K562 (cell line): ENCODE results near the gene RNLS. TPM values are rescaled to one million over a fixed set of nuclear protein-coding genes. Genes with fewer than 3 reads are reported as not detected.

Source experiments
- ATAC-seq: fragments of 200-7000 bp; cut with Tn5 transposase; 3 replicates; pipeline ENCODE4 v1.9.1; 2020; ENCODE audit warnings: moderate library complexity
- BruUV-seq: library from RNA; stranded (reverse); fragments of 400-500 nt; replicated peaks from 2 replicates; lab custom pipeline; 2021; lab: Mats Ljungman, UMichigan
- CTCF ChIA-PET: fragments of 300-600 bp; formaldehyde crosslinking; extraction: SDS; loops from one replicate; lab custom pipeline; 2021; ENCODE audit warnings: low intra/inter-chr PET ratio; lab: Yijun Ruan, JAX
- POLR2A ChIA-PET: fragments of 300-600, 350-650 bp; sonication (Branson Sonifier 250); formaldehyde crosslinking; extraction: SDS; loops from one replicate; lab custom pipeline; 2021; ENCODE audit warnings: antibody characterized with exemption, inconsistent platforms; lab: Yijun Ruan, JAX
- DNase-seq, 4 experiments: peaks; one replicate each; pipeline versions ENCODE4 v3.0.0 to v3.0.0-alpha.2; 2011 to 2018; ENCODE audit warnings: low spot score in 3 of 4, mixed read lengths in 3 of 4; ENCODE audit errors: extremely low read depth in 1 of 4
- FAIRE-seq: peaks from 2 replicates; lab custom pipeline; 2011; peaks lifted over from hg19 to GRCh38; lab: Jason Lieb, UNC
- H2AFZ ChIP-seq: 2 replicates; pipeline ENCODE4 v1.6.0; 2011; ENCODE audit warnings: low read depth, low read length, control low read depth, inconsistent platforms
- H3K27ac ChIP-seq: fragments of 200-600 bp; 3 replicates; pipeline ENCODE4 v1.8.0; 2011; ENCODE audit warnings: low read depth, mild to moderate bottlenecking, control low read depth, inconsistent platforms, low read length, moderate library complexity, mixed read lengths; ENCODE audit errors: extremely low read depth
- H3K27me3 ChIP-seq, 2 experiments: fragments of 300-600 bp in 1 of 2; 2 replicates in 1 of 2; 3 replicates in 1 of 2; pipeline versions ENCODE4 v1.6.0 to v1.8.0; 2011; ENCODE audit warnings: inconsistent platforms in 2 of 2, low read length in 2 of 2, mild to moderate bottlenecking in 1 of 2, mixed read lengths in 1 of 2, moderate library complexity in 1 of 2; ENCODE audit not compliant: control insufficient read depth in 2 of 2, insufficient read depth in 2 of 2
- H3K36me3 ChIP-seq: fragments of 300-600 bp; 3 replicates; pipeline ENCODE4 v1.8.0; 2011; ENCODE audit warnings: mild to moderate bottlenecking, low read length, inconsistent platforms; ENCODE audit not compliant: control insufficient read depth, insufficient read depth
- H3K4me1 ChIP-seq, 2 experiments: fragments of 200-600 bp in 1 of 2; replicated peaks in 1 of 2; 2 replicates in 1 of 2; 3 replicates in 1 of 2; pipeline versions ENCODE4 v1.5.1 to v1.8.0; 2011; ENCODE audit warnings: inconsistent platforms in 2 of 2, low read length in 2 of 2, mild to moderate bottlenecking in 1 of 2, mixed read lengths in 1 of 2, moderate library complexity in 1 of 2; ENCODE audit not compliant: control insufficient read depth in 2 of 2, insufficient read depth in 2 of 2
- H3K4me2 ChIP-seq: 2 replicates; pipeline ENCODE4 v1.6.1; 2011; ENCODE audit warnings: low read length, control low read depth, inconsistent platforms, mixed read lengths; ENCODE audit not compliant: insufficient read depth
- H3K4me3 ChIP-seq: fragments of 200-600 bp; sonication (generic), shearing (Covaris generic); 2 replicates; pipeline ENCODE4 v1.5.1; 2016; ENCODE audit warnings: control low read depth, inconsistent platforms
- H3K79me2 ChIP-seq: fragments of 200-600 bp; 3 replicates; pipeline ENCODE4 v1.8.0; 2011; ENCODE audit warnings: low read length, inconsistent platforms; ENCODE audit not compliant: control insufficient read depth, insufficient read depth
- H3K9ac ChIP-seq, 2 experiments: 2 replicates each; pipeline versions ENCODE4 v1.6.0 to v1.6.1; 2011; ENCODE audit warnings: low read depth in 2 of 2, low read length in 2 of 2, control low read depth in 1 of 2, inconsistent platforms in 1 of 2, mild to moderate bottlenecking in 1 of 2, mixed read lengths in 1 of 2; ENCODE audit not compliant: insufficient read depth in 1 of 2
- H3K9me1 ChIP-seq: one replicate; pipeline ENCODE4 v1.6.0; 2011; ENCODE audit warnings: inconsistent platforms, mild to moderate bottlenecking, low read length, moderate library complexity; ENCODE audit not compliant: control insufficient read depth, insufficient read depth
- H3K9me3 ChIP-seq: replicated peaks from 2 replicates; pipeline ENCODE4 v1.5.1; 2011; ENCODE audit warnings: low read depth, low read length, inconsistent platforms; ENCODE audit not compliant: control insufficient read depth, insufficient read depth
- H4K20me1 ChIP-seq: replicated peaks from 2 replicates; pipeline ENCODE4 v1.6.1; 2011; ENCODE audit warnings: low read length, inconsistent platforms, mixed read lengths; ENCODE audit not compliant: control insufficient read depth, insufficient read depth
- DMBX1 ChIP-seq: fragments of 250-450 bp; sonication (Bioruptor Pico); IDR thresholded peaks from 2 replicates; pipeline ENCODE4 v1.8.0; 2022; ENCODE audit warnings: inconsistent platforms, mild to moderate bottlenecking, moderate library complexity, borderline replicate concordance
- EGR1 ChIP-seq: fragments of 450-650 bp; conservative IDR thresholded peaks from 2 replicates; pipeline ENCODE4 v1.6.1; 2017; ENCODE audit warnings: mild to moderate bottlenecking
- ELF4 ChIP-seq: fragments of 450-650 bp; formaldehyde crosslinking; IDR thresholded peaks from 2 replicates; pipeline ENCODE4 v1.4.0; 2022; ENCODE audit warnings: missing genetic modification characterization
- ETV5 ChIP-seq: sonication (generic); formaldehyde crosslinking; IDR thresholded peaks from 2 replicates; pipeline ENCODE4 v1.4.0; 2020; ENCODE audit warnings: low read depth, mild to moderate bottlenecking, missing genetic modification reagents
- MTA3 ChIP-seq: fragments of 450-650 bp; formaldehyde crosslinking; IDR thresholded peaks from 2 replicates; pipeline ENCODE4 v1.6.1; 2017; ENCODE audit warnings: mild to moderate bottlenecking, borderline replicate concordance
- MXI1 ChIP-seq: IDR thresholded peaks from 2 replicates; pipeline ENCODE4 v1.6.1; 2011; ENCODE audit warnings: low read depth, mild to moderate bottlenecking, improper control_type of control experiment, low read length
- OTX1 ChIP-seq: fragments of 450-650 bp; formaldehyde crosslinking; IDR thresholded peaks from 2 replicates; pipeline ENCODE4 v1.4.0; 2022; ENCODE audit warnings: mild to moderate bottlenecking
- PHTF2 ChIP-seq: fragments of 250-450 bp; sonication (Bioruptor Pico); IDR thresholded peaks from 2 replicates; pipeline ENCODE4 v1.5.0; 2021; ENCODE audit warnings: mild to moderate bottlenecking
- SAFB2 ChIP-seq: fragments of 200-400 bp; formaldehyde crosslinking; IDR thresholded peaks from 2 replicates; pipeline ENCODE4 v1.6.1; 2018; ENCODE audit warnings: borderline replicate concordance, low read length, low read depth, moderate library complexity; ENCODE audit not compliant: severe bottlenecking
- SLC30A9 ChIP-seq: fragments of 250-450 bp; sonication (Bioruptor Pico); IDR thresholded peaks from 2 replicates; pipeline ENCODE4 v1.8.0; 2022; ENCODE audit warnings: mild to moderate bottlenecking, moderate library complexity
- SPI1 ChIP-seq: IDR thresholded peaks from 2 replicates; pipeline ENCODE4 v1.6.1; 2011; ENCODE audit warnings: low read depth, low read length, control low read depth, borderline replicate concordance
- SRSF7 ChIP-seq: fragments of 200-400 bp; formaldehyde crosslinking; optimal IDR thresholded peaks from 2 replicates; pipeline ENCODE3; 2017; ENCODE audit warnings: mild to moderate bottlenecking, low read depth, low read length
- TCF7 ChIP-seq: sonication (generic); IDR thresholded peaks from 2 replicates; pipeline ENCODE4 v1.6.1; 2016; ENCODE audit warnings: antibody characterized with exemption, borderline replicate concordance
- ZNF174 ChIP-seq: fragments of 250-450 bp; sonication (Bioruptor Pico); IDR thresholded peaks from 2 replicates; pipeline ENCODE4 v1.4.0; 2020; ENCODE audit warnings: mild to moderate bottlenecking
- ZNF274 ChIP-seq: IDR thresholded peaks from 2 replicates; pipeline ENCODE4 v1.6.1; 2011; ENCODE audit warnings: low read depth, mild to moderate bottlenecking, low read length, moderate library complexity, borderline replicate concordance
- ZNF311 ChIP-seq: fragments of 250-450 bp; sonication (Bioruptor Pico); IDR thresholded peaks from 2 replicates; pipeline ENCODE4 v1.4.0; 2020; ENCODE audit warnings: mild to moderate bottlenecking, moderate library complexity
- ZNF384 ChIP-seq: IDR thresholded peaks from 2 replicates; pipeline ENCODE4 v1.6.1; 2012; ENCODE audit warnings: low read depth, low read length, improper control_type of control experiment
- ZNF644 ChIP-seq: fragments of 200-800 bp; sonication (Bioruptor generic); IDR thresholded peaks from 2 replicates; pipeline ENCODE4 v1.6.1; 2016; ENCODE audit warnings: low read depth, missing genetic modification characterization, missing compliant biosample characterization
- WGBS: fragments of 100-300 bp; shearing (Covaris generic); methylation state at CpG from one replicate; pipeline ENCODE4 v1.1.6; 2016; ENCODE audit warnings: low coverage, mixed read lengths; ENCODE audit not compliant: insufficient coverage; ENCODE audit errors: missing lambda C conversion rate; 5-methylcytosine and 5-hydroxymethylcytosine counted together
- in situ Hi-C: fragments of 300-500 bp; cut with MboI; formaldehyde crosslinking; loops from 4 replicates; pipeline ENCODE4 v1.15.0; 2018; ENCODE audit warnings: inconsistent platforms, mixed read lengths
- intact Hi-C: fragments of 100-400 bp; cut with micrococcal nuclease; formaldehyde crosslinking; loops from 2 replicates; pipeline ENCODE4 v1.14.2; 2022
- polyA plus RNA-seq, 8 experiments: library from polyadenylated mRNA; depleted of rRNA in 4 of 8; stranded (reverse) in 5 of 8; unstranded in 3 of 8; fragments of >200 nt; fragmentation: Nextera tagmentation in 2 of 8; fragmentation: Illumina TruSeq in 1 of 8; extraction: Ambion mirVana in 2 of 8; extraction: Trizol in 1 of 8; gene quantifications; 2 replicates each; pipeline versions ENCODE4 v1.2.1 to v1.2.3, GENCODE V29; 2011 to 2014; ENCODE audit warnings: inconsistent platforms in 1 of 8, missing spikeins in 1 of 8
- total RNA-seq, 7 experiments: library from RNA; depleted of rRNA in 6 of 7; stranded (reverse); fragments of >200 nt in 6 of 7; fragmentation: Illumina TruSeq in 2 of 7; extraction: Trizol in 2 of 7; gene quantifications; 2 replicates each; pipeline versions ENCODE4 v1.2.1 to v1.2.3, GENCODE V29; 2011 to 2021; ENCODE audit warnings: low replicate concordance in 1 of 7

Gene RNLS
- total and polyA plus RNA-seq, 9 of the 15 experiments (the other 6 are each of a cell fraction or from before 2014, with no cell fraction given) = 0.14 to 0.72 (median 0.41) TPM; not detected in 3

GRCh38 chr10:88254091-88254490 is 329.0 kb downstream of the RNLS start:
- Histone ChIP-seq H4K20me1 (no peaks in the 10 kb centered on the region), H3K4me2 (no peak overlapping the region), H3K9me1 (no peaks in the 10 kb centered on the region), H3K9ac (no peak overlapping the region), H2AFZ (no peak overlapping the region)
- intact Hi-C loops = no loop called here
- no peak for DNase-seq
- no peak for TF ChIP-seq ZNF644 (tag)
- TF ChIP-seq ZNF311 (CRISPR knock-in tag) = no peak
- TF ChIP-seq, all 486 proteins: peak for 0
- 0% methylated on average over 1 of the region's 1 CpG for WGBS
- no peak overlapping the region for H3K4me3 ChIP-seq
- POLR2A ChIA-PET = no interaction called here
- no TSS peak for BruUV-seq
- FAIRE-seq = no peak
- no peaks in the 10 kb centered on the region for H3K79me2 ChIP-seq
- in situ Hi-C loops = no loop called here
- no peaks in the 10 kb centered on the region for H3K9me3 ChIP-seq
- CTCF ChIA-PET = no interaction called here
- no peaks in the 10 kb centered on the region for H3K36me3 ChIP-seq
- H3K27me3 ChIP-seq = no peaks in the 10 kb centered on the region
- H3K27ac ChIP-seq = no peak overlapping the region
- ATAC-seq = no peak
- no peaks in the 10 kb centered on the region for H3K4me1 ChIP-seq

DNA sequence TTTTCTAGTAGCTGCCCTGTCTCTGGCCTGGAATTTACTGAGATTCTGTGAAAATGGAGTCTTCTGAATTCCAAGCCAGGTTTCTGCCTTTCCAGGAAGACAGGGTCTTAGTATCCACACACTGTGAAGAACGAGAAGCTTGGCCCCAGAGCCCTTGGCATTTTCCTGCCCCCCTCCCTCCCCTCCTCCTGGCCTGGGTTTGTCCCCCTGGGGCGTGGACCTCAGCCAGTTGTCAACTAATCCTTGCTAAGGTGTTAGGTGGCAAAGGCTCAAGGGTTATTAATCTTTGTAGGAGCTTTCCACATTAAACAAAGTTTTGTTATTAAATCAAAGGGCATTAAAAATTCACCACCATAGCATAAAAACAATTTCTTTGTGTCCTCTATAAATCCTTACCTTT is 329.5 kb downstream of the RNLS start:
- no peak for TF ChIP-seq ZNF174 (CRISPR knock-in tag)
- no peak for TF ChIP-seq MTA3
- no peak for TF ChIP-seq ZNF274
- no peak for TF ChIP-seq SLC30A9 (CRISPR knock-in tag)
- TF ChIP-seq ZNF384 = no peak
- TF ChIP-seq EGR1 = no peak
- no peak for TF ChIP-seq ELF4 (CRISPR knock-in tag)
- no peak for TF ChIP-seq SRSF7
- TF ChIP-seq ETV5 (CRISPR knock-in tag) = no peak
- TF ChIP-seq TCF7 = no peak
- no peak for TF ChIP-seq PHTF2 (CRISPR knock-in tag)
- no peak for TF ChIP-seq SPI1
- TF ChIP-seq MXI1 = no peak
- no peak for TF ChIP-seq SAFB2
- no peak for TF ChIP-seq OTX1 (CRISPR knock-in tag)
- TF ChIP-seq DMBX1 (CRISPR knock-in tag) = no peak
- Histone ChIP-seq H3K4me1 (no peaks in the 10 kb centered on the region), H3K9ac (no peak overlapping the region), H3K9me3 (no peaks in the 10 kb centered on the region), H3K36me3 (no peaks in the 10 kb centered on the region), H3K4me3 (no peak overlapping the region), H3K27ac (no peak overlapping the region), H3K4me2 (no peak overlapping the region), H3K79me2 (no peaks in the 10 kb centered on the region), H3K27me3 (no peaks in the 10 kb centered on the region), H3K9me1 (no peaks in the 10 kb centered on the region), H2AFZ (no peak overlapping the region), H4K20me1 (no peaks in the 10 kb centered on the region)
- no TSS peak for BruUV-seq
- WGBS = 0% methylated on average over 1 of the region's 2 CpGs
- DNase-seq (no peak), ATAC-seq (no peak), FAIRE-seq (no peak)
- ChIA-PET CTCF (no interaction called here), POLR2A (no interaction called here)
- intact Hi-C loops (no loop called here), in situ Hi-C loops (no loop called here)
